Activated naive CD4-positive, alpha-beta T cell treated with anti-CD3 and anti-CD28 coated beads, Interleukin-2, amount 50 U/mL, for 72 hours (primary cell): Measurements from ENCODE around the gene KRT6A. TPM values are rescaled to one million over a fixed set of nuclear protein-coding genes. Genes with fewer than 3 reads are reported as not detected.
A peak's percentile ranks its signal among the peaks of the same experiment; 100 is the strongest.

Source experiments
- ATAC-seq, 2 donors: fragments of 150-1000 bp; cut with Tn5 transposase; 2 replicates each; pipeline ENCODE4 v1.10.0; 2021; ENCODE audit warnings: mild to moderate bottlenecking in 2 of 2, moderate library complexity in 2 of 2
- DNase-seq, 2 donors: peaks; one replicate each; pipeline ENCODE4 v3.0.0; 2021 to 2022; ENCODE audit warnings: low spot score in 2 of 2
- H3K27ac Mint-ChIP-seq, 2 donors: one replicate each; pipeline ENCODE4 v1.8.0; 2022; ENCODE audit warnings: mild to moderate bottlenecking in 2 of 2, mixed read lengths in 2 of 2
- H3K36me3 Mint-ChIP-seq, 2 donors: one replicate each; pipeline ENCODE4 v1.8.0; 2022; ENCODE audit warnings: mixed read lengths in 2 of 2
- H3K9me3 Mint-ChIP-seq, 2 donors: one replicate each; pipeline ENCODE4 v1.8.0; 2022; ENCODE audit warnings: mixed read lengths in 2 of 2
- total RNA-seq, 2 donors: library from RNA; stranded (reverse); gene quantifications; one replicate each; pipeline ENCODE4 v1.2.3, GENCODE V29; 2022

The KRT6A gene
- total RNA-seq, 2 donors from 2014 or later, result not detected

GRCh38 chr12:52527121-52527800 lies 34.2 kb upstream of the KRT6A start:
- Mint-ChIP-seq H3K36me3 (no peaks in the 10 kb centered on the region), H3K9me3 (no peaks in the 10 kb centered on the region), H3K27ac (no peak overlapping the region)
- ATAC-seq (no peak), DNase-seq (peak in 1 of 2 donors; percentile 23)

- peak in 1 of 2 donors; percentile 40 for DNase-seq
- Mint-ChIP-seq H3K27ac (no peak overlapping the region), H3K36me3 (no peaks in the 10 kb centered on the region), H3K9me3 (no peaks in the 10 kb centered on the region)
- no peak for ATAC-seq
Observed at GRCh38 chr12:52526511-52526951, 33.5 kb upstream of the KRT6A start.

- no peaks in the 10 kb centered on the region for H3K9me3 Mint-ChIP-seq
- ATAC-seq, result no peak
- H3K27ac Mint-ChIP-seq, result no peak overlapping the region
- no peaks in the 10 kb centered on the region for H3K36me3 Mint-ChIP-seq
- peak in 1 of 2 donors; percentile 7 for DNase-seq
Observed at GRCh38 chr12:52525661-52526499, 32.8 kb upstream of the KRT6A start.

- peak in 1 of 2 donors; percentile 33 for DNase-seq
- ATAC-seq, result no peak
- no peaks in the 10 kb centered on the region for H3K9me3 Mint-ChIP-seq
- H3K36me3 Mint-ChIP-seq, result no peaks in the 10 kb centered on the region
- peak overlapping the region in 1 of 2 donors; percentile 22 for H3K27ac Mint-ChIP-seq
Observed at GRCh38 chr12:52524898-52525591, 32.0 kb upstream of the KRT6A start.

GRCh38 chr12:52524241-52524897 lies 31.3 kb upstream of the KRT6A start:
- Mint-ChIP-seq H3K9me3 (no peaks in the 10 kb centered on the region), H3K36me3 (no peaks in the 10 kb centered on the region), H3K27ac (no peak overlapping the region)
- ATAC-seq (no peak), DNase-seq (peak in 1 of 2 donors; percentile 21)

GRCh38 chr12:52523824-52524223 lies 30.8 kb upstream of the KRT6A start:
- H3K27ac Mint-ChIP-seq, result no peak overlapping the region
- H3K36me3 Mint-ChIP-seq, result no peaks in the 10 kb centered on the region

GRCh38 chr12:52522346-52523011 lies 29.4 kb upstream of the KRT6A start:
- H3K36me3 Mint-ChIP-seq, result no peaks in the 10 kb centered on the region
- no peaks in the 10 kb centered on the region for H3K9me3 Mint-ChIP-seq
- no peak for ATAC-seq
- no peak for DNase-seq
- H3K27ac Mint-ChIP-seq, result no peak overlapping the region

More at GRCh38 chr12:52523824-52524223, 30.8 kb upstream of the KRT6A start:
- no peaks in the 10 kb centered on the region for H3K9me3 Mint-ChIP-seq
- ATAC-seq, result no peak
- DNase-seq, result no peak

GRCh38 chr12:52521568-52522266 lies 28.7 kb upstream of the KRT6A start:
- no peaks in the 10 kb centered on the region for H3K36me3 Mint-ChIP-seq
- no peak overlapping the region for H3K27ac Mint-ChIP-seq
- H3K9me3 Mint-ChIP-seq, result no peaks in the 10 kb centered on the region
- DNase-seq, result no peak
- no peak for ATAC-seq

GRCh38 chr12:52521175-52521567 lies 28.1 kb upstream of the KRT6A start:
- no peaks in the 10 kb centered on the region for H3K9me3 Mint-ChIP-seq
- H3K27ac Mint-ChIP-seq, result no peak overlapping the region
- no peaks in the 10 kb centered on the region for H3K36me3 Mint-ChIP-seq
- no peak for ATAC-seq
- DNase-seq, result no peak

GRCh38 chr12:52519826-52520662 lies 27.0 kb upstream of the KRT6A start, which contains the start of gene KRT5:
KRT5 (minus strand) TSS chr12:52520394; CDS start chr12:52520296, 98 bp downstream.
- Mint-ChIP-seq H3K27ac (no peak within 1 kb of the TSS), H3K36me3 (no peaks in the 10 kb centered on the region), H3K9me3 (no peaks in the 10 kb centered on the region)
- ATAC-seq, result no peak
- no peak for DNase-seq

- ATAC-seq (no peak), DNase-seq (no peak)
- Mint-ChIP-seq H3K9me3 (no peaks in the 10 kb centered on the region), H3K27ac (no peak overlapping the region), H3K36me3 (no peaks in the 10 kb centered on the region)
Observed at GRCh38 chr12:52519387-52519703, 26.3 kb upstream of the KRT6A start.

- no peak for ATAC-seq
- Mint-ChIP-seq H3K9me3 (no peaks in the 10 kb centered on the region), H3K27ac (no peak overlapping the region), H3K36me3 (no peaks in the 10 kb centered on the region)
- no peak for DNase-seq
Observed at GRCh38 chr12:52518574-52519386, 25.7 kb upstream of the KRT6A start.

- no peaks in the 10 kb centered on the region for H3K36me3 Mint-ChIP-seq
- H3K27ac Mint-ChIP-seq, result no peak overlapping the region
- no peak for DNase-seq
- no peaks in the 10 kb centered on the region for H3K9me3 Mint-ChIP-seq
- no peak for ATAC-seq
Observed at GRCh38 chr12:52517888-52518287, 24.8 kb upstream of the KRT6A start.
